Inflammatory macrophage (primary cell): ENCODE data around the gene INA.
A peak's percentile ranks its signal among the peaks of the same experiment; 100 is the strongest.

Source experiments
- DNase-seq, 2 donors: peaks; one replicate each; pipeline ENCODE4 v3.0.0-alpha.2; 2020 to 2022

INA gene

DNA sequence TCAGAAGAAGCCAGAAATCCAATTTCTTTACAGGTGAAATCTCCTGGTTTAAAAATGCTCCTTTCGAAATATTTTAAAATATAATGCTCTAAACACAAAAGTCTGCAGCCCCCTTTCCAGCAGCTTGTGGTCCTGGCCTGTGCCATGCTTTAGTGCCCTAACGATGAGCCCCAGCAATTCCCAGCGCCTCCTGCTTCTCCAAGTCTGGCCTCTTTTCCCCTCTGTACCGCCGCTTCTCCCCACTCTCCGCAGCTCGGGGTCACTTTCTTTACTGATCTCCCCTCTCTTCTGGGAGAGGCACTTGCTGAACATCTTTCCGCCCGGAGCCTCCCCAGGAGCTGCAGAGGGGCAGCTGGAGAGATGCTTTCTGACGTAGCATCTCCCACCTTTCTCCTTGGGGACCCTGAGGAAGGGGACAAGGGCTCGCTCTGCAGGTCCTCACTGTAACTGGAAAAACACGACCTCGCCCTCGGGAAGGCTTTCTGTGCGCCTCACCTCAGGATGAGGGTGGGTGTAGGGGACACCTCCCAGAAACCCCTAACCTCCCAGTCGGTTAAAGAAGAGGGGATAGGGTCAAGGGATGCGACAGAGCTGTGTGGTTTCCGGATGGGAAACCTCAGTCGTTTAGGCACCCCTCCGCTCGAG is 565 bp upstream of the INA start:
- no peak for DNase-seq

- DNase-seq, result no peak
Observed at GRCh38 chr10:103277713-103278536, 987 bp downstream of the INA start.

DNA sequence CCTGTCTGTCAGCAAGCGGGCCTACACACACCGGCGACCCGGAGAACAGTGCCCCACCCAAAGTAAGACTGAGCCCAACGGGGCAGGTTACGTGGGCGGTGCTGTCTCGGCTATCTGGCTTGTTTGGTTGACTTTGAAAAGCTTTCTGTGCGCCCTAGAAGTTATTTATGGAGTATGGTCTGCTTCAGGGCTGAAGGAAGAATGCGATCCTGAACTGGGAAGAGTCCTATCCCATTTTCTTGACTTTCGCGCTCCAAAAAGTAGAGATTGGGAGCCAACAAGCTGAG is 1.5 kb downstream of the INA start:
- no peak for DNase-seq

DNA sequence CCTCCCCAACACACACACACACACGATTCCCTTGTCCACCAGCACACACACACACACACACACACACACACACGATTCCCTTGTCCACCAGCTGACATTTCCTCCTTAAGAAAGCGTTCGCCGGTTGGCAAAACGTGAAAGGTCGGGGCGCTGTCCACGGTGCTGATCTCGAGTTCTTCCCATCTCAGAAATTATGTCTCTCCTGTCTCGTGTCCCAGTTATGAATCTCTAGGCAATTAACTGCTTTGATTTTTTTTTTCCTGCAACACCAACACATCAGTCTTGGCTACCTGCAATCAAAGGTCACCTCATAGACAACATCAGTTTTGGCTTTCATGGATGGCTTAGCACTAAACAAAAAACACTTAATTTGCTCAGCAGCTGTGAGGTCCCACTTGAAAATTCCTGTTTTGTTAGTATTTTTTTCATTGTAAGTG is 1.9 kb downstream of the INA start:
- DNase-seq, result peak; percentile 34 to 52

GRCh38 chr10:103280031-103280430 is 3.1 kb downstream of the INA start:
- no peak for DNase-seq

DNA sequence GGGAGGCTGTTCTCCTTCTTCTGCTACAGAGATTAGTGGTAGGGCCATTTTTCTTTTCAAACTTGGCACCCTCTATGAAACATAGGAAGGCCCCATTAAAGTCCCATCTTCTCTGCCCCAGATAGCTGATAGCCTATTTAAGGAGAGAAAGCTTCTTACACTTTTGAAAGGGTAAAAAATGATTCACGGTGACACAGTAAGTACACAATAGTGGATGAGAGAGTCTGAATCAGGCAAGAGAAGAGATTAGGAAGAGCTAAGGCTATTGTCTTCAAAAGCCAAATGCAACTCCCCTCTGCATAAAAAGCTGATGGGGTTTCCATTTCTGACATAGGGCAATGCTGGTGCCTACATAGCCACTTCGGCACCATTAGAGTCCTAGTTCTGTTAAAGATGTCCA is 3.6 kb downstream of the INA start:
- no peak for DNase-seq

GRCh38 chr10:103281753-103282152 is 4.8 kb downstream of the INA start:
- no peak for DNase-seq

DNA sequence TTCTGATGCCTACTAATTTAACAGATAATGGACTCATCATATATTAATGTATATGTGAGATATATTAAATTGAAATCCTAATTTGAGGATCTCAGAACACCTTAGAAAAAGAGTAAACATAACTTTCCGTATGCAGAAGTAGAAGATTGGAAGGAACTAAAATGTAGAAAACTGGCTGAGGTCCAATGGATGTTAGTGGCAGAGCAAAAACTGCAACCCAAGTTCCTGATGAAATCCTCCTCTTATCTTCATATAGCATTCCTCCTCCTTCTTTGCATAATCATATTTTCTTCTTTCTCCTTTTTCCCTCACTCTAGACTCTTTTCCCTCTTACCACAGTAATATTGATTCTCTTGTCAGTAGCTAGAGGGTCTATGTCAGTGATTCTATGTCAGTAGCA is 6.0 kb downstream of the INA start:
- no peak for DNase-seq

GRCh38 chr10:103284170-103284569 is 7.2 kb downstream of the INA start:
- peak; percentile 69 to 94 for DNase-seq

GRCh38 chr10:103287992-103288391 is 11.1 kb downstream of the INA start:
- DNase-seq, result no peak

GRCh38 chr10:103291588-103291987 is 14.7 kb downstream of the INA start:
- DNase-seq, result no peak

GRCh38 chr10:103295374-103296015 is 18.6 kb downstream of the INA start:
- no peak for DNase-seq

GRCh38 chr10:103307594-103307993 is 30.7 kb downstream of the INA start:
- DNase-seq, result no peak

GRCh38 chr10:103310197-103310596 is 33.3 kb downstream of the INA start:
- DNase-seq, result no peak

DNA sequence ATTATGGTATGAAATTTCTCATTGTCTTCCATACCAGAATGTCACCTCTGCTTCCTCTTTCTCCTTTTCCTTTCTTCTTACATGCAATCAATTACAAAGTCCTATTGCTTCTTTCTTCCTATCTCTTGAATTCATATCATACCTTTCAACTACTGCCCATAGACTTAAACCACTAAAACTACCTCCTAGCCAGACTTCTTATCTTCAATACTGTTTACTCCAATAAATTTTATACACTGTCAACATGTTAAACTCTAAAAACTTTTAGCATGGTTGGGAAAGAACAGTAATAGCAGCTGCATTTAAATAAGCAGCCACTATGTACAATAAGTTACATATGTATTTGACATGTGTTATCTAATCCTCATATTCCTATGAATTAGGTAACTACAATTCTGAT is 39.1 kb downstream of the INA start:
- no peak for DNase-seq

GRCh38 chr10:103327906-103328305 is 51.0 kb downstream of the INA start:
- DNase-seq, result no peak

DNA sequence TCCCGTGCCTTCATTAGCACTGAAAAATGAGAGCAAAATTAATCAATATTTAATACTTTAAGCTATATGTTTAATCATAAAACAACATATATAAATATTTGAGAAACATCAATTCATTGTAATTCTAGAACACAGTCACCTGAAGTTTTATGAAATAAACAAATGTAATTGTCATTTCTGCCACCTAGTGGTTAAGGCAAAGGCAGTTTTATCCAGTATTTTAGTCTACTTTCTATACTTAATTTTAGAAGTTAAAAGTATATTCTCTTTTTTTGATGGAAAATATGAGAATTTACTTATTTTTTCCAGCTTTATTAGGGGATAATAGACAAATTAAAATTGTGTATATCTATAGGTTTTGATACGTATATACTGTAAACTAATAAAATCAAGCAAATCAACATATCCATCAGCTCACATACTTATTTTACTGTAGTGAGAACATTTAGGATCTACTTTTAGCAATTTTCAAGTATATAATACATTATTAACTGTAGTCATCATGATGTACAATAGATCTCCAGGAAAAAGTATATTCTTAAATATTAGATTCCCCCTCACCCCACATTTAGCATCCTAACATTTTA is 57.1 kb downstream of the INA start:
- peak in 1 of 2 donors; percentile 26 for DNase-seq

DNA sequence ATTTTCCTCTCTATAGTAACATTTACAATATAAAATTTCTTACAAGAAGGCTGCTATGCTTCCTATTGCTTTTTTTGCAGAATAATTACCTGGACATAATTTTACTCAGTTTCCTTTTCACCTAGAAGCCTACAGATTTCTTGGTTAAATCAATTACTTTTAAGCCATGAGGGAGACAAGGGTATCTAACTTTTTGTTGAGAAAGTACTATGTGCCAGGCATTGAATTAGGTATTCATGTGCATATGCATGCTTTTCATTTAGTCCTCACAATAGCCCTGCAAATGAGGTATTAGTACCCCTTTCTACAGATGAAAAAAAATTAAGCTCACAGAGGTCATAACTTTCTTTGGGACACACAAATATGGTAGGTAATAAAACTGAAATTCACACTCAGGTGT is 57.6 kb downstream of the INA start:
- no peak for DNase-seq

GRCh38 chr10:103336370-103336769 is 59.4 kb downstream of the INA start:
- no peak for DNase-seq
